Loucy (cell line): ENCODE measurements around the gene CYS1.

Experiments used
- H2AFZ ChIP-seq: fragments of 200-600 bp; sonication (generic); 2 replicates; pipeline ENCODE4 v1.6.0; 2016; ENCODE audit warnings: antibody characterized with exemption, mild to moderate bottlenecking, low read length, moderate library complexity
- H3F3A ChIP-seq: fragments of 200-600 bp; 2 replicates; pipeline ENCODE4 v1.6.0; 2016; ENCODE audit warnings: antibody characterized with exemption, low read depth, mild to moderate bottlenecking
- H3K27me3 ChIP-seq: fragments of 200-600 bp; sonication (generic); 2 replicates; pipeline ENCODE4 v1.6.1; 2014; ENCODE audit warnings: low read length, mild to moderate bottlenecking; ENCODE audit not compliant: insufficient read depth, poor library complexity, severe bottlenecking
- H3K36me3 ChIP-seq: fragments of 200-600 bp; sonication (generic); 2 replicates; pipeline ENCODE4 v1.6.1; 2016; ENCODE audit warnings: low read length; ENCODE audit not compliant: insufficient read depth
- H3K4me1 ChIP-seq: fragments of 200-600 bp; sonication (generic); 2 replicates; pipeline ENCODE4 v1.5.1; 2014; ENCODE audit warnings: low read length, mild to moderate bottlenecking; ENCODE audit not compliant: insufficient read depth, poor library complexity, severe bottlenecking
- H3K4me2 ChIP-seq: fragments of 200-600 bp; sonication (generic); 2 replicates; pipeline ENCODE4 v1.6.0; 2014; ENCODE audit warnings: antibody characterized with exemption, low read length, low read depth, mild to moderate bottlenecking; ENCODE audit not compliant: poor library complexity, severe bottlenecking
- H3K4me3 ChIP-seq: fragments of 200-600 bp; sonication (generic); 2 replicates; pipeline ENCODE4 v1.5.1; 2014; ENCODE audit warnings: low read length, mild to moderate bottlenecking, mixed read lengths; ENCODE audit not compliant: poor library complexity, severe bottlenecking
- H3K79me2 ChIP-seq: fragments of 200-600 bp; sonication (generic); 2 replicates; pipeline ENCODE4 v1.6.1; 2014; ENCODE audit warnings: low read length; ENCODE audit not compliant: insufficient read depth
- H3K9ac ChIP-seq: fragments of 200-600 bp; sonication (generic); 2 replicates; pipeline ENCODE4 v1.6.0; 2014; ENCODE audit warnings: mild to moderate bottlenecking, low read depth, low read length, moderate library complexity; ENCODE audit not compliant: poor library complexity, severe bottlenecking
- H3K9me2 ChIP-seq: fragments of 200-600 bp; sonication (generic); replicated peaks from 2 replicates; pipeline ENCODE4 v1.6.1; 2016; ENCODE audit warnings: low read depth, low read length, mixed read lengths
- H3K9me3 ChIP-seq: fragments of 200-600 bp; sonication (generic); 2 replicates; pipeline ENCODE4 v1.6.1; 2014; ENCODE audit warnings: mild to moderate bottlenecking, antibody characterized with exemption, low read length, low read depth; ENCODE audit not compliant: insufficient read depth
- H4K20me1 ChIP-seq: fragments of 200-600 bp; sonication (generic); 2 replicates; pipeline ENCODE4 v1.6.0; 2014; ENCODE audit warnings: antibody characterized with exemption, low read length, mild to moderate bottlenecking; ENCODE audit not compliant: insufficient read depth, poor library complexity, severe bottlenecking
- EZH2phosphoT487 ChIP-seq: fragments of 200-600 bp; IDR thresholded peaks from 2 replicates; pipeline ENCODE4 v1.6.1; 2018; ENCODE audit warnings: antibody characterized with exemption, mild to moderate bottlenecking, moderate library complexity, borderline replicate concordance
- TF ChIP-seq, protein P1 (sequence below): fragments of 200-600 bp; sonication (generic); conservative IDR thresholded peaks from 2 replicates; pipeline ENCODE4 v1.5.1; 2014; ENCODE audit warnings: mild to moderate bottlenecking, antibody characterized with exemption, low read length

The CYS1 gene

DNA sequence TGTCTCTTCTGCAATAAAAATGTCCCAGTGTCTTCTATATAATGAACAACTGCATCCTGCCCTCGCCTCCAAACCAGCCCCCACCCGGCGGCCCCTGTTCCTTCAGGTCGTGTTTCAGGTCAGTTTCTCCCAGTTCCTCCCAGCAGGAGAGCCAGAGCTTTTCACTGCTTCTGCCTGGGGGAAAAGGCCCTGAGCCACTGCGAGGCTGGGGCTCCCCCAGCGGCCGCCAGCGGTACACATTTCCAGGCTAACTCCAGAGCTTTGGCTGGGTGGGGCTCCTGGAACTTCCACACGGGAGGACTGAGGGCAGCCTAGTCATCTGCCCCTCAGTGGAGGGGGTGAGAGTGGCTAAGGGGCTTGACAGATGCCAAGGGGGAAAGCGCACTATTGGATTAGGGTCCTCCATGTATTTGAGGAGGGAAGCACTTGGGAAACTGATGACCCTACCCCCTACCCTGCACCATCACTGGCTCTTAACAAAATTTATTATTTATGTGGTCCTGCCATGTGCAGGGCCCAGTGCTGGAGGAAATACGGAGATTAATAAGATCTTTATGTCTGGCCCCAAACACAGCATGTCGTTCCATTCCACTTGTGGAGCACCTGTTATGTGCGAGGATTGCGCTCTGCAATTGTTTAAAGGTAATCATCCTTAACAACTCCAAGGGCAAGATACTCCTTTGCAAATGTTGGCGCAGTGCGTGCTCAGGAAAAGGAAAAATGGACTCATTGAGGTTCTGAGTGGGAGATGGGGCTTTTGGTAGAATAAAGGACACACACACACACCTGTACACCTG lies 17.3 kb upstream of the CYS1 start:
- H3K4me2 ChIP-seq, result no peak overlapping the region
- no peaks in the 10 kb centered on the region for H3K79me2 ChIP-seq
- no peak overlapping the region for H2AFZ ChIP-seq
- H3K9me3 ChIP-seq, result no peaks in the 10 kb centered on the region
- H3K27me3 ChIP-seq, result no peaks in the 10 kb centered on the region
- no peak for TF ChIP-seq EZH2phosphoT487
- TF ChIP-seq, protein P1, sequence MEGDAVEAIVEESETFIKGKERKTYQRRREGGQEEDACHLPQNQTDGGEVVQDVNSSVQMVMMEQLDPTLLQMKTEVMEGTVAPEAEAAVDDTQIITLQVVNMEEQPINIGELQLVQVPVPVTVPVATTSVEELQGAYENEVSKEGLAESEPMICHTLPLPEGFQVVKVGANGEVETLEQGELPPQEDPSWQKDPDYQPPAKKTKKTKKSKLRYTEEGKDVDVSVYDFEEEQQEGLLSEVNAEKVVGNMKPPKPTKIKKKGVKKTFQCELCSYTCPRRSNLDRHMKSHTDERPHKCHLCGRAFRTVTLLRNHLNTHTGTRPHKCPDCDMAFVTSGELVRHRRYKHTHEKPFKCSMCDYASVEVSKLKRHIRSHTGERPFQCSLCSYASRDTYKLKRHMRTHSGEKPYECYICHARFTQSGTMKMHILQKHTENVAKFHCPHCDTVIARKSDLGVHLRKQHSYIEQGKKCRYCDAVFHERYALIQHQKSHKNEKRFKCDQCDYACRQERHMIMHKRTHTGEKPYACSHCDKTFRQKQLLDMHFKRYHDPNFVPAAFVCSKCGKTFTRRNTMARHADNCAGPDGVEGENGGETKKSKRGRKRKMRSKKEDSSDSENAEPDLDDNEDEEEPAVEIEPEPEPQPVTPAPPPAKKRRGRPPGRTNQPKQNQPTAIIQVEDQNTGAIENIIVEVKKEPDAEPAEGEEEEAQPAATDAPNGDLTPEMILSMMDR, result peak; percentile 93
- H3F3A ChIP-seq, result no peaks in the 10 kb centered on the region
- H3K4me1 ChIP-seq, result no peaks in the 10 kb centered on the region
- H4K20me1 ChIP-seq, result no peaks in the 10 kb centered on the region
- no peaks in the 10 kb centered on the region for H3K36me3 ChIP-seq
- no peaks in the 10 kb centered on the region for H3K9me2 ChIP-seq
- H3K4me3 ChIP-seq, result no peak overlapping the region
- no peak overlapping the region for H3K9ac ChIP-seq

DNA sequence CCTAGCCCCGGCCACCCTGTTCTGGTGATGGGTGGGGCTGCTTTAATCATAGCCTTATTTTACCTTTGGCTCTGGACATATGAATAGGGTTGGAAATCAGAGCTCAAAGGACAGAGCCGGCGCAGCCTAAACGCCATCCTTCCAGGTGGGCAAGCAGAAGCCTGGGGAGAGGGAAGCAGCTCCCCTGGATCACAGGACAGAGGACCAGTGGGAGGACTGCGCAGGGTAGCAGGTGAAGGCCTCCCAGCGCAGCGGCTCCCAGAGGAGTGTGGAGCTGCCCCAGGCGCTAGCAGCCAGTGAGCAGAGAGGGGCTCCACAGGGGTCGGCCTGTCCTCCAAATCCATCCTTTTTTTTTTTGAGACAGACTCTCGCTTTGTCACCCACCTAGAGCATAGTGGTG lies 16.4 kb upstream of the CYS1 start:
- no peaks in the 10 kb centered on the region for H3K4me1 ChIP-seq
- no peaks in the 10 kb centered on the region for H3K9me3 ChIP-seq
- no peaks in the 10 kb centered on the region for H3K36me3 ChIP-seq
- H2AFZ ChIP-seq, result no peak overlapping the region
- H3K9ac ChIP-seq, result no peak overlapping the region
- no peaks in the 10 kb centered on the region for H3F3A ChIP-seq
- no peaks in the 10 kb centered on the region for H3K9me2 ChIP-seq
- no peaks in the 10 kb centered on the region for H3K79me2 ChIP-seq
- TF ChIP-seq, protein P1, result no peak
- TF ChIP-seq EZH2phosphoT487, result no peak
- no peak overlapping the region for H3K4me2 ChIP-seq
- H3K4me3 ChIP-seq, result no peak overlapping the region
- H4K20me1 ChIP-seq, result no peaks in the 10 kb centered on the region
- no peaks in the 10 kb centered on the region for H3K27me3 ChIP-seq

DNA sequence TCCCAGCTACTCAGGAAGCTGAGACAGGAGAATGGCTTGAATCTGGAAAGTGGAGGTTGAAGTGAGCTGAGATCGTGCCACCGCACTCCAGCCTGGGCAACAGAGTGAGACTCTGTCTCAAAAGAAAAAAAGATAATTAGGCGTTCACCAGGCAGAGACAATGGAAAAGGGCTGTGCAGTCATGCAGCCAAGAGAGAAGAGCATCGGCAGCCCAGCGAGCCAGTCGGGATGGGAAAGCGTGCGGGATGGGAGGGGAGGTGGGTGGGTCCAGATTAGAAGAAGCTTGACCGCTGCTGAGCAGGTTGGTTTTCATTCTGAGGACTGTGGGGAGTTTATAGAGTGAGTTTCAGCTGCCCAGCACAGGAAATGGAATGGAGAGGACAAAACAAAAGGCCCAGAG lies 15.0 kb upstream of the CYS1 start:
- H3K4me2 ChIP-seq, result no peak overlapping the region
- TF ChIP-seq, protein P1, result no peak
- TF ChIP-seq EZH2phosphoT487, result no peak
- H3K9ac ChIP-seq, result no peak overlapping the region
- H3K9me2 ChIP-seq, result no peaks in the 10 kb centered on the region
- H3F3A ChIP-seq, result no peaks in the 10 kb centered on the region
- H3K36me3 ChIP-seq, result no peaks in the 10 kb centered on the region
- no peaks in the 10 kb centered on the region for H3K79me2 ChIP-seq
- no peak overlapping the region for H3K4me3 ChIP-seq
- H3K9me3 ChIP-seq, result no peaks in the 10 kb centered on the region
- no peak overlapping the region for H2AFZ ChIP-seq
- H4K20me1 ChIP-seq, result no peaks in the 10 kb centered on the region
- H3K4me1 ChIP-seq, result no peaks in the 10 kb centered on the region
- H3K27me3 ChIP-seq, result no peaks in the 10 kb centered on the region
